Esophagus muscularis mucosa (tissue), 4 donors: Measurements from ENCODE around the gene ATP10D. TPM values are rescaled to one million over a fixed set of nuclear protein-coding genes. Genes with fewer than 3 reads are reported as not detected.
A peak's percentile ranks its signal among the peaks of the same experiment; 100 is the strongest.

Experiments
- DNase-seq: peaks from one replicate; pipeline ENCODE4 v3.0.0-alpha.2; 2017; ENCODE audit errors: extremely low spot score
- H3K27ac ChIP-seq, 4 donors: fragments of 200-600 bp; sonication (generic); replicated peaks in 1 of 4; 1 replicate in 3 of 4; 2 replicates in 1 of 4; pipeline ENCODE4 v1.5.1; 2016 to 2019; ENCODE audit warnings: mild to moderate bottlenecking in 1 of 4
- H3K27me3 ChIP-seq, 4 donors: fragments of 200-600 bp; sonication (generic); one replicate each; pipeline versions ENCODE4 v1.5.1 to v1.6.0; 2016 to 2019
- H3K36me3 ChIP-seq, 4 donors: fragments of 200-600 bp; sonication (generic); one replicate each; pipeline ENCODE4 v1.5.1; 2016 to 2019
- H3K4me1 ChIP-seq, 4 donors: fragments of 200-600 bp; sonication (generic); one replicate each; pipeline ENCODE4 v1.5.1; 2016 to 2019
- H3K4me3 ChIP-seq, 4 donors: fragments of 200-600 bp; sonication (generic); 1 replicate in 2 of 4; 2 replicates in 2 of 4; pipeline ENCODE4 v1.5.1; 2016 to 2019; ENCODE audit warnings: mild to moderate bottlenecking in 4 of 4, moderate library complexity in 1 of 4
- H3K9me3 ChIP-seq, 4 donors: fragments of 200-600 bp; sonication (generic); 1 replicate in 3 of 4; 2 replicates in 1 of 4; pipeline ENCODE4 v1.5.1; 2016 to 2019
- CTCF ChIP-seq, 3 experiments: fragments of 200-600 bp in 2 of 3; fragments of 450-650 bp in 1 of 3; sonication (generic) in 2 of 3; IDR thresholded peaks; one replicate each; pipeline ENCODE4 v1.5.1; 2017 to 2019; ENCODE audit warnings: antibody characterized with exemption in 3 of 3, mild to moderate bottlenecking in 2 of 3, moderate library complexity in 1 of 3
- EP300 ChIP-seq: sonication (generic); formaldehyde crosslinking; IDR thresholded peaks from one replicate; pipeline ENCODE4 v1.6.1; 2017; ENCODE audit warnings: antibody characterized with exemption
- POLR2A ChIP-seq: fragments of 450-650 bp; IDR thresholded peaks from one replicate; pipeline ENCODE4 v1.6.1; 2017; ENCODE audit warnings: antibody characterized with exemption, moderate library complexity, mild to moderate bottlenecking, low read depth
- POLR2AphosphoS5 ChIP-seq, 2 donors: sonication (generic); formaldehyde crosslinking; IDR thresholded peaks; one replicate each; pipeline ENCODE4 v1.6.1; 2017; ENCODE audit warnings: antibody characterized with exemption in 2 of 2
- WGBS: methylation state at CpG from one replicate; pipeline ENCODE4 v1.1.5; 2018; 5-methylcytosine and 5-hydroxymethylcytosine counted together
- intact Hi-C: fragments of 100-400 bp; cut with DNase I; formaldehyde crosslinking; loops from one replicate; pipeline ENCODE4 v1.15.1; 2023
- total RNA-seq, 4 donors: library from RNA; depleted of rRNA; stranded (reverse); fragments of >200 nt; gene quantifications; one replicate each; pipeline versions ENCODE4 v1.1.0 to v1.2.1, GENCODE V29; 2016

ATP10D gene
- total RNA-seq, 4 donors from 2014 or later: 16.8 to 24.4 (median 19.8) TPM

GRCh38 chr4:47490550-47490949 lies 5.5 kb downstream of the ATP10D start:
- peaks cover 0 to 41% (median 32%) of the 10 kb centered on the region in 4 donors for H3K4me1 ChIP-seq
- H3K27ac ChIP-seq: no peak overlapping the region
- H3K36me3 ChIP-seq: peaks cover 0 to under 1% (median 0%) of the 10 kb centered on the region in 4 donors
- no peaks in the 10 kb centered on the region for H3K27me3 ChIP-seq
- no peaks in the 10 kb centered on the region for H3K9me3 ChIP-seq
- DNase-seq: no peak
- no peak overlapping the region for H3K4me3 ChIP-seq
- TF ChIP-seq CTCF (IDR thresholded peaks at IDR 0.05) (peak; percentile 7 to 43 (median 12)), EP300 (no peak)
- intact Hi-C loops: no loop called here
- WGBS: 79% methylated on average over 4 of the region's 4 CpGs

GRCh38 chr4:47493238-47494123 lies 8.4 kb downstream of the ATP10D start:
- peaks cover 0 to 3% (median 0%) of the 10 kb centered on the region in 4 donors for H3K36me3 ChIP-seq
- intact Hi-C loops: no loop called here
- H3K4me1 ChIP-seq: peaks cover 0 to 30% (median 19%) of the 10 kb centered on the region in 4 donors
- DNase-seq: no peak
- WGBS: 92% methylated on average over 3 of the region's 3 CpGs
- no peaks in the 10 kb centered on the region for H3K9me3 ChIP-seq
- no peak overlapping the region for H3K4me3 ChIP-seq
- H3K27me3 ChIP-seq: no peaks in the 10 kb centered on the region
- TF ChIP-seq CTCF (IDR thresholded peaks at IDR 0.05) (no peak), EP300 (no peak), POLR2A (no peak), POLR2AphosphoS5 (IDR thresholded peaks at IDR 0.05) (no peak)
- no peak overlapping the region for H3K27ac ChIP-seq

- WGBS: 59% methylated on average over 4 of the region's 4 CpGs
- H3K9me3 ChIP-seq: no peaks in the 10 kb centered on the region
- peaks cover 0 to 31% (median 23%) of the 10 kb centered on the region in 4 donors for H3K4me1 ChIP-seq
- intact Hi-C loops: no loop called here
- no peak for DNase-seq
- H3K4me3 ChIP-seq: no peak overlapping the region
- peaks cover 0 to 3% (median 0%) of the 10 kb centered on the region in 4 donors for H3K36me3 ChIP-seq
- TF ChIP-seq POLR2A: no peak
- no peak for TF ChIP-seq POLR2AphosphoS5 (IDR thresholded peaks at IDR 0.05)
- no peak for TF ChIP-seq EP300
- no peak for TF ChIP-seq CTCF (IDR thresholded peaks at IDR 0.05)
- no peaks in the 10 kb centered on the region for H3K27me3 ChIP-seq
- no peak overlapping the region for H3K27ac ChIP-seq
These were observed 9.0 kb downstream of the ATP10D start for GRCh38 chr4:47494124-47494430.

GRCh38 chr4:47498899-47499298 lies 13.8 kb downstream of the ATP10D start:
- Histone ChIP-seq H3K27me3 (no peaks in the 10 kb centered on the region), H3K36me3 (peaks cover 0 to 3% (median 0%) of the 10 kb centered on the region in 4 donors), H3K27ac (no peak overlapping the region), H3K4me1 (peaks cover 4 to 23% (median 17%) of the 10 kb centered on the region in 4 donors), H3K9me3 (no peaks in the 10 kb centered on the region), H3K4me3 (no peak overlapping the region)
- 80% methylated on average over 6 of the region's 6 CpGs for WGBS
- DNase-seq: no peak
- intact Hi-C loops: no loop called here
- TF ChIP-seq POLR2A (no peak), EP300 (no peak), CTCF (IDR thresholded peaks at IDR 0.05) (no peak), POLR2AphosphoS5 (IDR thresholded peaks at IDR 0.05) (no peak)
